SK-N-SH (cell line): Measurements from ENCODE around the gene PPP6R2.

Experiments
- FOSL2 ChIP-seq: IDR thresholded peaks from 2 replicates; pipeline ENCODE4 v1.4.0; 2012; ENCODE audit warnings: low read depth, mild to moderate bottlenecking, moderate library complexity, borderline replicate concordance
- NFIC ChIP-seq: IDR thresholded peaks from 2 replicates; pipeline ENCODE4 v1.4.0; 2012; ENCODE audit warnings: borderline replicate concordance
- RXRA ChIP-seq: IDR thresholded peaks from 2 replicates; pipeline ENCODE4 v1.4.0; 2012; ENCODE audit warnings: low read depth, mild to moderate bottlenecking, borderline replicate concordance
- SIN3A ChIP-seq: IDR thresholded peaks from 2 replicates; pipeline ENCODE4 v1.6.1; 2012; ENCODE audit warnings: low read depth, mild to moderate bottlenecking, low read length, moderate library complexity, borderline replicate concordance
- SMC3 ChIP-seq: IDR thresholded peaks from 2 replicates; pipeline ENCODE4 v1.6.1; 2012; ENCODE audit warnings: low read depth, low read length, improper control_type of control experiment
- TAF1 ChIP-seq: IDR thresholded peaks from 2 replicates; pipeline ENCODE4 v1.6.1; 2012; ENCODE audit warnings: low read depth, mild to moderate bottlenecking, low read length, moderate library complexity, borderline replicate concordance
- TF ChIP-seq, protein P1 (sequence below): fragments of 200-600 bp; sonication (generic); IDR thresholded peaks from 2 replicates; pipeline ENCODE4 v1.6.1; 2017; ENCODE audit warnings: antibody characterized with exemption, mild to moderate bottlenecking, moderate library complexity
- TF ChIP-seq, protein P2 (sequence below): IDR thresholded peaks from 2 replicates; pipeline ENCODE4 v1.4.0; 2012; ENCODE audit warnings: low read depth, borderline replicate concordance

DNA sequence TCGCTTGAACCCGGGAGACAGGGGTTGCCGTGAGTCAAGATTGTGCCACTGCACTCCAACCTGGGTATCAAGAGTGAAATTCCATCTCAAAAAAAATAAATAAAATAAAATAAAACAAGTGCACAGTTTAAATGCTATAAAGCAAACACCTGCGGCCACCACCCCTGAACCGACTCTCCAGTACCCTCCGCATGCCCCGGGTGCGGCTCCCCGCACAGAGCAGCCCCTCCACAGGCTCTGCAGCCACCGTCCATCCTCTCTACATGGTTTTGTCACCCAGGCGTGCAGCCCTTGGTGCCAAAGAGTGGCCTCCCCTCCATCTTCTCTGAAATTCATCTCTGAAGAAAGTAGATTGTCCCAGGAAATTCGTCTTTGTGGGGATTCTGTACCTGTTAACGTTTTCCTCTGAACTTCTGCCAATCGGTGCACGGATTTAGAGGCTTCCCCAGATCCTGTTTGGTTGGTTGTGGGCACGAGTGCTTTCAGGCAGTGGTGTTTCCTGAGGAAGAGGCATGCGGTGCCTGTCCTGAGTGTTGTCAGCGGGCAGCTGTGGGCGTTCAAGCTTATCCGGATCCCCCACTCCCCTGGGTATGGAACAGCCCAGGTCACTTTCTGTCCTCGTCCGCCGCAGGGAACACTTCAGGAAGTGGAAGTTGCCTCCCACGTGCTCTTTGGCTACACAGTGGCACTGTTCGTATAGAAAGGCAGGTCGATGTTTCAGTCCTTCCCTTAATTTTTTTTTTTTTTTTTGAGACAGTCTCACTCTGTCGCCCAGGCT, 147.6 kb downstream of the PPP6R2 start:
- TF ChIP-seq, protein P1, sequence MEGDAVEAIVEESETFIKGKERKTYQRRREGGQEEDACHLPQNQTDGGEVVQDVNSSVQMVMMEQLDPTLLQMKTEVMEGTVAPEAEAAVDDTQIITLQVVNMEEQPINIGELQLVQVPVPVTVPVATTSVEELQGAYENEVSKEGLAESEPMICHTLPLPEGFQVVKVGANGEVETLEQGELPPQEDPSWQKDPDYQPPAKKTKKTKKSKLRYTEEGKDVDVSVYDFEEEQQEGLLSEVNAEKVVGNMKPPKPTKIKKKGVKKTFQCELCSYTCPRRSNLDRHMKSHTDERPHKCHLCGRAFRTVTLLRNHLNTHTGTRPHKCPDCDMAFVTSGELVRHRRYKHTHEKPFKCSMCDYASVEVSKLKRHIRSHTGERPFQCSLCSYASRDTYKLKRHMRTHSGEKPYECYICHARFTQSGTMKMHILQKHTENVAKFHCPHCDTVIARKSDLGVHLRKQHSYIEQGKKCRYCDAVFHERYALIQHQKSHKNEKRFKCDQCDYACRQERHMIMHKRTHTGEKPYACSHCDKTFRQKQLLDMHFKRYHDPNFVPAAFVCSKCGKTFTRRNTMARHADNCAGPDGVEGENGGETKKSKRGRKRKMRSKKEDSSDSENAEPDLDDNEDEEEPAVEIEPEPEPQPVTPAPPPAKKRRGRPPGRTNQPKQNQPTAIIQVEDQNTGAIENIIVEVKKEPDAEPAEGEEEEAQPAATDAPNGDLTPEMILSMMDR, result no peak
- TF ChIP-seq NFIC (no peak), SIN3A (no peak), RXRA (no peak), FOSL2 (no peak), SMC3 (no peak), TAF1 (no peak)
- TF ChIP-seq, protein P2, sequence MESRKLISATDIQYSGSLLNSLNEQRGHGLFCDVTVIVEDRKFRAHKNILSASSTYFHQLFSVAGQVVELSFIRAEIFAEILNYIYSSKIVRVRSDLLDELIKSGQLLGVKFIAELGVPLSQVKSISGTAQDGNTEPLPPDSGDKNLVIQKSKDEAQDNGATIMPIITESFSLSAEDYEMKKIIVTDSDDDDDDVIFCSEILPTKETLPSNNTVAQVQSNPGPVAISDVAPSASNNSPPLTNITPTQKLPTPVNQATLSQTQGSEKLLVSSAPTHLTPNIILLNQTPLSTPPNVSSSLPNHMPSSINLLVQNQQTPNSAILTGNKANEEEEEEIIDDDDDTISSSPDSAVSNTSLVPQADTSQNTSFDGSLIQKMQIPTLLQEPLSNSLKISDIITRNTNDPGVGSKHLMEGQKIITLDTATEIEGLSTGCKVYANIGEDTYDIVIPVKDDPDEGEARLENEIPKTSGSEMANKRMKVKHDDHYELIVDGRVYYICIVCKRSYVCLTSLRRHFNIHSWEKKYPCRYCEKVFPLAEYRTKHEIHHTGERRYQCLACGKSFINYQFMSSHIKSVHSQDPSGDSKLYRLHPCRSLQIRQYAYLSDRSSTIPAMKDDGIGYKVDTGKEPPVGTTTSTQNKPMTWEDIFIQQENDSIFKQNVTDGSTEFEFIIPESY, result no peak
